HEK293T (cell line): ENCODE measurements around the gene KCNK16.

Source experiments
- ARNT ChIP-seq: fragments of 450-650 bp; IDR thresholded peaks from 2 replicates; pipeline ENCODE4 v1.6.1; 2017; ENCODE audit warnings: mild to moderate bottlenecking
- BHLHE40 ChIP-seq: fragments of 450-650 bp; IDR thresholded peaks from 2 replicates; pipeline ENCODE4 v1.6.1; 2016; ENCODE audit warnings: mild to moderate bottlenecking, moderate library complexity, borderline replicate concordance
- ELF4 ChIP-seq: fragments of 450-650 bp; IDR thresholded peaks from 2 replicates; pipeline ENCODE4 v1.6.1; 2017; ENCODE audit warnings: antibody characterized with exemption
- FOXA1 ChIP-seq: fragments of 450-650 bp; IDR thresholded peaks from 2 replicates; pipeline ENCODE4 v1.6.1; 2016; ENCODE audit warnings: mild to moderate bottlenecking
- FOXM1 ChIP-seq: fragments of 450-650 bp; IDR thresholded peaks from 2 replicates; pipeline ENCODE4 v1.6.1; 2017; ENCODE audit warnings: mild to moderate bottlenecking, borderline replicate concordance
- HDGF ChIP-seq: fragments of 450-650 bp; IDR thresholded peaks from 2 replicates; pipeline ENCODE4 v1.6.1; 2017; ENCODE audit warnings: antibody characterized with exemption, borderline replicate concordance
- L3MBTL2 ChIP-seq: fragments of 450-650 bp; conservative IDR thresholded peaks from 2 replicates; pipeline ENCODE4 v1.6.1; 2016; ENCODE audit warnings: mild to moderate bottlenecking
- NFRKB ChIP-seq: fragments of 450-650 bp; IDR thresholded peaks from 2 replicates; pipeline ENCODE4 v1.6.1; 2016; ENCODE audit warnings: mild to moderate bottlenecking, moderate library complexity
- PKNOX1 ChIP-seq: fragments of 450-650 bp; IDR thresholded peaks from 2 replicates; pipeline ENCODE4 v1.6.1; 2016
- SP1 ChIP-seq: fragments of 450-650 bp; IDR thresholded peaks from 2 replicates; pipeline ENCODE4 v1.6.1; 2017
- SUZ12 ChIP-seq: fragments of 450-650 bp; IDR thresholded peaks from 2 replicates; pipeline ENCODE4 v1.6.1; 2016; ENCODE audit warnings: mild to moderate bottlenecking
- TARDBP ChIP-seq: fragments of 450-650 bp; IDR thresholded peaks from 2 replicates; pipeline ENCODE4 v1.6.1; 2016
- ZNF384 ChIP-seq: fragments of 450-650 bp; IDR thresholded peaks from 2 replicates; pipeline ENCODE4 v1.6.1; 2016

- no peak for TF ChIP-seq SP1
- no peak for TF ChIP-seq NFRKB
- TF ChIP-seq ELF4 = no peak
- no peak for TF ChIP-seq HDGF
- no peak for TF ChIP-seq FOXA1
- no peak for TF ChIP-seq SUZ12
- no peak for TF ChIP-seq L3MBTL2
- TF ChIP-seq PKNOX1 = no peak
- no peak for TF ChIP-seq FOXM1
- TF ChIP-seq ARNT = no peak
- no peak for TF ChIP-seq BHLHE40
- no peak for TF ChIP-seq TARDBP
- TF ChIP-seq ZNF384 = no peak
These were observed 8.2 kb downstream of the KCNK16 start, which contains the start of gene KCNK17 for GRCh38 chr6:39314273-39314795.
